ENCODE measurements around the gene NUMA1.

The NUMA1 gene

DNA sequence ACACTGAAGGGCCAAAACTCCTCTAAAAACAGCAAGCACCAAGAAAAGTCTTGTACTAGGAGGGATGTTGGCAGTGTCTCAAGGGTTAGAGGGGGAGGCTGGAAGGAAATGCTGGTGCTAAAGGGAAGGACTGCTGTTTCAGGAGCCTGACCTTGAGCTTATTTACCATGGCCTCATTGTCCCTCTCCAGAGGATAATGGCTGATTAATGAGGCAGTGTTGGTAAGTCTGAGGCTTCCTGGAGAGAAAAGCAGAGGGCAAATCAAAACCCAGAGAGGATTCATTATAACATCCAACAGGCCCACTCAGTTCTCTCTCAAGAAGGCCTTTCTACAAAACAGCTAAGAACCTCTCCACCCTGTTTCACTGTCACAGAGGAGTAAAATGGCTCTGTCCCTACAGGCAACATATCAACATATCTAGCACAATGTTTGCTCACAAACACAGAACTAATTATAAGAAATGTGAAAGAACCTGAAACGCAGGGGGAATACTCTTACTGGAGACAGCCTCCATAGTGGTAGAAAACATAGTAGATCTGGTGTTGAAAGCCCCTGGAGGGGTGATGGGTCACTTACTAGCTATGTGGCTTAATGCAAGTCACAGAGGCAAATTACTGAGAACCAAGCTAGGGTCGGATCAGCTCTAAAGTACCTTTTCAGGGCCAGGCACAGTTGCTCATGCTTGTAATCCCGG, 31.4 kb downstream of the NUMA1 start:
- no peaks in the 10 kb centered on the region for H3K36me3 ChIP-seq (ENCODE audit: control insufficient read depth, low read depth, low read length)

DNA sequence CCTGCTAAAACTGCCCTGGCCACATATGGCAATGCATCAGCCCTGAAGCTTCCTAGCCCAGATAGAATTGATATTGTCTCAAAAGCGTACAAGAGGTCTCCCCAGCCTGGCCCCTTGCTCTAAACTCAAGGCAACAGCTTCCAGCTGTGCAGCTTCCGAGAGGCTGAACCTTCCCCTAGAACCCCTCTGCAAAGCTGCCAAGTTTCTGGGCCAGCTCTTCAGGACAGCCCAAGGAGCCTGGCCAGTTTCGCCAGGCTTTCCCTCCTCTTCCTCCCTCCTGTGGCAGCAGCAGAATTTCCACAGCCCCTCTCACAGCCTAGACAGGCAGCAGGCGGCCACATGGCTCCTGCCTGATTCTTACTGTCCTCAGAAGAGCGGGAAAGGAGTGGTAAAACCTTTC, 34.5 kb downstream of the NUMA1 start:
- Histone ChIP-seq H3K36me3 (ENCODE audit: control insufficient read depth, low read depth, low read length) (no peaks in the 10 kb centered on the region), H3K27me3 (ENCODE audit: control insufficient read depth, insufficient read depth, low read length) (no peaks in the 10 kb centered on the region), H3K27ac (ENCODE audit: low read length) (no peak overlapping the region), H3K4me1 (ENCODE audit: control insufficient read depth, low read depth, low read length) (peaks cover 20% of the 10 kb centered on the region), H3K9ac (ENCODE audit: low read length) (no peak overlapping the region), H3K9me3 (ENCODE audit: control insufficient read depth, low read depth, low read length) (no peaks in the 10 kb centered on the region), H3K4me3 (ENCODE audit: low read length) (no peak overlapping the region)

More for the DNA sequence above, 31.4 kb downstream of the NUMA1 start:
- no peaks in the 10 kb centered on the region for H3K9me3 ChIP-seq (ENCODE audit: control insufficient read depth, low read depth, low read length)
- no peaks in the 10 kb centered on the region for H3K27me3 ChIP-seq (ENCODE audit: control insufficient read depth, insufficient read depth, low read length)
- H3K27ac ChIP-seq (ENCODE audit: low read length), result no peak overlapping the region
- H3K4me1 ChIP-seq (ENCODE audit: control insufficient read depth, low read depth, low read length), result peaks cover 10% of the 10 kb centered on the region
- no peak overlapping the region for H3K4me3 ChIP-seq (ENCODE audit: low read length)
- H3K9ac ChIP-seq (ENCODE audit: low read length), result no peak overlapping the region

DNA sequence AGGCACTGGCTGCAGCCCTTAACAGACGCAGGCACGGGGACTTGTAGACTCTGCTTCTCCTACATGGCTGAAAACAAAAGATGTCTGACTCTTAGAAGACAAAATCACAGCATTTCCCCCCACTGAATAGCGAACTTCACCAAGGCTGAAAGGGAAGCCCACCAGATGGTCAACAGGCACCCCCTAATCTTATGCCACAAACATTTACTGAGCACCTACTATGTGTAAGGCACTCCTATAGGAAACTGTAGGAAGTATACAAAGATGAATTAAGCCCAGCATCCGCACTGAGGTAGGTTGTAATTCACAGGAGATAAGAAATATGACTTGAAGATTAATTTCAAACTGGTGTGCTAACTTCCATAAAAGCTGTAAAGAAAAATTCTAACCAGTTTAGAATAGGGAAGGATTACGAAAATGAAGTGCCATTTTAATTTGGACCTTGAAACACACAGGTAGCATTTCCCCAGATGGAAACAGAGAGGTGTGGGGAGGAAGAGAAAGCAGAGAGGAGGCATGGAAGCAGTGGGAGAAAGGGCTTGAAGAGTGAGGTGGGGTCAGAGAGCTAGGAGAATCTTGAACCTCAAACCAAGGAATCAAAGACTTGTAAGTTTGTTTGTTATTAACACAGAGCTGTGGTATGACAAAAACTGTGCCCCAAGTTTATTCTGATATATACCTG, 38.1 kb downstream of the NUMA1 start:
- Histone ChIP-seq H3K4me1 (ENCODE audit: control insufficient read depth, low read depth, low read length) (peaks cover 41% of the 10 kb centered on the region), H3K9ac (ENCODE audit: low read length) (peak overlapping the region; percentile 66), H3K9me3 (ENCODE audit: control insufficient read depth, low read depth, low read length) (no peaks in the 10 kb centered on the region), H3K4me3 (ENCODE audit: low read length) (peak overlapping the region; percentile 61), H3K27me3 (ENCODE audit: control insufficient read depth, insufficient read depth, low read length) (no peaks in the 10 kb centered on the region), H3K36me3 (ENCODE audit: control insufficient read depth, low read depth, low read length) (no peaks in the 10 kb centered on the region), H3K27ac (ENCODE audit: low read length) (peak overlapping the region; percentile 88)

DNA sequence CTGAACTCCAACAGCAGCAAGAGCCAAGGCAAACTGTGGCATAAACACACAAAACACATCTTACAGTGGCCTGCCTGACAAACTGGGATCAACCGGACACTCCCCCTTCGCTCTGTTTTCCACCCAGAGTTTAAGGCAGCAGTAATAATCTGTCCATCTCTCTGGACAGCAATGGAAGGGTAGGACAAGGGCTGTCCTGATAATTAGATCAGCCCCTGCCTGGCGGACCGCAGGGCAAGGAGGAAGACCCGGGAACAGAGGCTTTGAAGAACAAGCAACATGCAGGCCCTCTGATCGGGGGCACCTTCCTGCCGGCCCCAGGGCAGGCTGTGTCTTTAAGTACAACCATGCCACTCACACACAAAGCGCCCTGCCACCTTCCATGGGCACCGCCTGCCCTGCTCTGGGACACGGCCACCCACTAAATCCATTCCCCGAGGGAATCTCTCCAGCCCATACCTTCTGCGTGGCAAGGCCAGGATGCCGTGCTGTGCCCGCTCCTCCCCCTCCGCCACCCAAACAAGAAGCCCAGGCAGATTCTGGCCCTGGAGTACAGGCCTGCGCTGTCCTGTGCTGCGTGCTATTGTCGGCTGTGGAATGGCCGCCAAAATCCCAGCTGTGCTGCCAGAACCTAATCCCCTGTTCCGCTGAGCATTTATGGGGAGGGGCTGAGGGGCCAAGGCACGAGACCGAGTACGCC, 38.8 kb downstream of the NUMA1 start:
- Histone ChIP-seq H3K4me3 (ENCODE audit: low read length) (peak overlapping the region; percentile 61), H3K36me3 (ENCODE audit: control insufficient read depth, low read depth, low read length) (no peaks in the 10 kb centered on the region), H3K4me1 (ENCODE audit: control insufficient read depth, low read depth, low read length) (peaks cover 41% of the 10 kb centered on the region), H3K9me3 (ENCODE audit: control insufficient read depth, low read depth, low read length) (no peaks in the 10 kb centered on the region), H3K27me3 (ENCODE audit: control insufficient read depth, insufficient read depth, low read length) (no peaks in the 10 kb centered on the region), H3K27ac (ENCODE audit: low read length) (peak overlapping the region; percentile 88), H3K9ac (ENCODE audit: low read length) (peak overlapping the region; percentile 66)

DNA sequence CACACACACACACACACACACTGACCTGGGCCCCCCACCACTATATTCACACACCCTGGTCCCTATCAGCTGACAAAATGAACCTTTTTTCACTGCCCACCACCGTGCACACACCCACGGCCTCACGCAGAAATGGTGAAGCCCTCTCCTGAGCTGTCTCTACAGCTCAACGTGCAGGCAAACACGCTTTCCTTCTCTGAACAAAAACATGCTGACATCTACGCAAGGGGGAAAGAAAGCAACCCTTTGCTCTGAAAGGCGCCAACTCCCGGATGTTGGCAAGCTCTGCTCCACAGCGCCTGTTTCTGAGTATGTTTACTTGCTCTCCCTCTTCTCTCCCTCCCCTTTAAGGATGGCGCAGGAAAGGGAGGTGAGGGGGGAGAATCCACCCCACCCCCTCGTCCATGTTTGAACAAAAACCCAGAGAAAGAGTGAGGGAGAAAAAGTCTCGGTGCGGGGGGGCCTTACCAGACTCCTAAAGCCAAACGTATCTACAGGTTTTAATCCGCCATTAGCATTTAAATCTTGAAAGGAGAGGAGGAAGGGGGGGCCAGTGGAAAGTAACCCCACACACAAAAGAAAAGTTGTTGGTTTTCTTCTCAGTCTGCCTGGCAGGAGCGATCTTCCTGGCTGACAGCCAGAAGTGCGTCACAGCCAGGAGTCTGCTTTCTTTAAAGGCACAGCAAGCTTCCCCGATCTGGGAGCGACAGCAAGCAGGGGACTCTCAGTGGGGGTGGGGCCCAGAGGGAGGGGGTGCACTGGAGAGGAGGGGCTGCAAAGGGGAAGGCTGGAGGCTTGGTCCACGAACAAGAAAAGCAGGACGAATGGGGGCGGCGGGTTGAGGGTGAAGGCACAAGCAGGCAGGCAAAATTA, 39.6 kb downstream of the NUMA1 start:
- H3K27ac ChIP-seq (ENCODE audit: low read length), result peak overlapping the region; percentile 88
- H3K36me3 ChIP-seq (ENCODE audit: control insufficient read depth, low read depth, low read length), result no peaks in the 10 kb centered on the region
- no peaks in the 10 kb centered on the region for H3K27me3 ChIP-seq (ENCODE audit: control insufficient read depth, insufficient read depth, low read length)
- peak overlapping the region; percentile 66 for H3K9ac ChIP-seq (ENCODE audit: low read length)
- H3K9me3 ChIP-seq (ENCODE audit: control insufficient read depth, low read depth, low read length), result no peaks in the 10 kb centered on the region
- H3K4me1 ChIP-seq (ENCODE audit: control insufficient read depth, low read depth, low read length), result peaks cover 41% of the 10 kb centered on the region
- peak overlapping the region; percentile 61 for H3K4me3 ChIP-seq (ENCODE audit: low read length)

DNA sequence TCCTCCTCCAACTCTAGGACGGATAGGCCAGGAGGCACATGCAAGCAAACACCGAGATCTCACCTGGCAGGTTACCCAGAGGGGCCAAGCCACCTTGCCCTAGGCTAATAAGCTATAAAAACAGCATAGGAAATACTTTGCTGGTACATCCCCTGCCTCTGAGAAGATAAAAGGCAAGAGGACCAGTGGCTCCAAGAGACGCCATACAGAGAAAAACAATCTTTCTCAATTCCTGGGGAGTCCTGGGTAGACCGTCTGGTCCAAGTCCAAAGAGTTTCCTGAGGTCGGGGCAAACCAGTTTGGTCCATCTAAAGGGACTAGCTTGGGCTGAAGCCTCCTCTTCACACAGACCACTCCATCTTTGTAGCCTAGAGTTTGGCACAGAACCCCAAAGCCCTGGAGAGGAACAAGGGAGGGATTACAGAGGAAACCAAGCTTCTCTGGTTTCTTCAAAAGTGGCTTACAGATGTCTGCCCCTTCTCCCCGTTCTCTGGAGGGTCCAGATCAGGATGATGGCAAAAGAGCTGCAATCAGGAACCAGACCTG, 40.4 kb downstream of the NUMA1 start:
- Histone ChIP-seq H3K27ac (ENCODE audit: low read length) (peak overlapping the region; percentile 69), H3K36me3 (ENCODE audit: control insufficient read depth, low read depth, low read length) (peaks cover 3% of the 10 kb centered on the region), H3K27me3 (ENCODE audit: control insufficient read depth, insufficient read depth, low read length) (no peaks in the 10 kb centered on the region), H3K4me1 (ENCODE audit: control insufficient read depth, low read depth, low read length) (peaks cover 41% of the 10 kb centered on the region), H3K4me3 (ENCODE audit: low read length) (peak overlapping the region; percentile 61), H3K9ac (ENCODE audit: low read length) (peak overlapping the region; percentile 66), H3K9me3 (ENCODE audit: control insufficient read depth, low read depth, low read length) (no peaks in the 10 kb centered on the region)

DNA sequence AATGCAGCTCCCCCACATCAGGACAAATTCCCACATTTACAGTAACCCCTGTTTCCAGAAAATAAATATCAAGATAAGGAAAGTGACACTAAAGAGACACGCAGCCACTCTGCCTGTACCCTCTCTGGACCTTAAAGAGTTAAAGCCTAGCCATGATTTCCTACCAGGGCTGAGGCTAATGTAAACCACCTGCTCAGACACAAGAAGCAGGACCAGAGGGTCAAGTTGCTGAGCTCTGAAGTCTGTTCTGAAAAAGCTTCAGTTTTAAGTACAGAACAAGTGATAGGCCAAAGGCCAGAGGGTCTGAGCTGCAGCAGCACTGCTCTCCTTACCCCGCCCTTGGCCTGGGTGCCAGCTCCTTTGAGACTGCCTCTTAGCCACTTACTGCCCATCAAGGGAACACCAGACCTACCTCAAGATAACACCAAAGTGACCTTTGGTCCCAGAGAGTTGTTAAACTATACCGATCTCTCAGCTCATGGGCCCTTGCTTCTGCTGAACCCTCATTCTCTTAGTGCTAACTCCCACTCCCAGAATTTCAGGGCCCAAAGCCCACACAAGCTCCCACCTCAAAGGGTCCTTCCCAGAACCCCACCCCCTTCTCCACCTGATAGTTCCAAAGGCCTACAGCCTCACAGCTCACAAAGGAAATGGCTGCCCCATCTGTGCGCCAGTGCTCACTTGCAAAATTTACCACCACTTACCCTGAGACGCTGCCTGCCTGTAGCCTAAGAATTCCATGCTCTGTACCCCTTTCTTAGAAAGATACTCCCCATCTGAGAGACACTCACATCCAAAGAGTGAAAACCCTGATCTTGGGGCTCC, 41.1 kb downstream of the NUMA1 start:
- peaks cover 4% of the 10 kb centered on the region for H3K36me3 ChIP-seq (ENCODE audit: control insufficient read depth, low read depth, low read length)
- H3K4me3 ChIP-seq (ENCODE audit: low read length), result peak overlapping the region; percentile 61
- peak overlapping the region; percentile 69 for H3K27ac ChIP-seq (ENCODE audit: low read length)
- H3K9ac ChIP-seq (ENCODE audit: low read length), result peak overlapping the region; percentile 66
- H3K9me3 ChIP-seq (ENCODE audit: control insufficient read depth, low read depth, low read length), result no peaks in the 10 kb centered on the region
- H3K4me1 ChIP-seq (ENCODE audit: control insufficient read depth, low read depth, low read length), result peaks cover 41% of the 10 kb centered on the region
- H3K27me3 ChIP-seq (ENCODE audit: control insufficient read depth, insufficient read depth, low read length), result no peaks in the 10 kb centered on the region

DNA sequence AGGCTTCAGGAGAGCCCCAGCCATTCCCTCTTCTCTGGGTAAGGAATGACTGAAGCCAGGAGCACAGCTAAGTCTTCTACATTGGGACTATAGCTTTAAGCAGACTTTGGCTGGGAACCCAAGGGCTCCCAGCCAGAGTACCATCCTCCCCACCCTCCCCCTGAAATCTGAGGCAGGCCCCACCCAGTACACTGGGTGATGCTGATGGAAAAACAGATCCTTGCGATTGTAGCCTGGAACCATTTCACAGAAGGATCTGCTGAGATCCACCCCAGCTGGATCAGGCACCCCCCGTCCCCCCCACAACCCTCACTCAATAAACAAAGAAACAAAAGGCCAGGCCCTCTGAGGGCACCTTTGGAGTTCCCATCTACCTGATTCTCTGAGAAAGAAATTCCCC, 41.9 kb downstream of the NUMA1 start:
- Histone ChIP-seq H3K27me3 (ENCODE audit: control insufficient read depth, insufficient read depth, low read length) (no peaks in the 10 kb centered on the region), H3K27ac (ENCODE audit: low read length) (peak overlapping the region; percentile 33), H3K9me3 (ENCODE audit: control insufficient read depth, low read depth, low read length) (no peaks in the 10 kb centered on the region), H3K9ac (ENCODE audit: low read length) (no peak overlapping the region), H3K4me1 (ENCODE audit: control insufficient read depth, low read depth, low read length) (peaks cover 41% of the 10 kb centered on the region), H3K4me3 (ENCODE audit: low read length) (peak overlapping the region; percentile 61), H3K36me3 (ENCODE audit: control insufficient read depth, low read depth, low read length) (peaks cover 11% of the 10 kb centered on the region)

DNA sequence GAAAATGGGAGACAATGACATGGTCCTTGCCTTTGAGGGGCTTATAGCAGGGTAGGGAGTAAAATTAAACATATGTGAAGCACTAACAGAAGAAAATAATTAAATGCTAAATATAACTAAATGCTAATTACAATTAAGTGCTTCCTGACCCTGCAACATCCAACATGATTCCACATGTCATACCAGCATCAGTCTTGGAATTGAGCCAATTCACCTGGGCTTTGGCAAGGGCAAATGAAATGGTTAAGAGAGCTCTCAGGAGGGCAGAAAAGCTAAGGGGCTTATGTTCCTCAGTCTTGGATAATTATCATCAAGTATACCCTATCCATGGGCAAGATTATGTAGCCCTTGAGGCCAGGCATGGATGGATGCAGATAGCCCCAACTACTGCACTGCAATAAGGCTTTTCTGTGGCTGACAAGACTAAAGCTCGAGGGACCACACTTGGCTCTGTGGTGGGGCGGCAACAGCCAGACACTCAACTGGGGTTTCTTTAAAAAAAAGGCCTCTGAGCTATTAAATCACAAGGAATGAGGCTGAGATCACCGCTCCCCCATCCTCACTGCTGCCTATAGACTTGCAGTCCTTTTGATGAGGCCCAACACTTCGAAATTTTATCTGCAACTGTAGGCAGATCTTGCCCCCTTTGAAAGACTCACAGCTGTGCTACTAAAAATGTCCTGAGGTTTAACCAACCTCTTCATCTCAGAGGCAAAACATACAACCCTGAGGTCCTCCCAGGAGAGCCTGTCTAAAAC, 42.6 kb downstream of the NUMA1 start:
- Histone ChIP-seq H3K9me3 (ENCODE audit: control insufficient read depth, low read depth, low read length) (no peaks in the 10 kb centered on the region), H3K27me3 (ENCODE audit: control insufficient read depth, insufficient read depth, low read length) (no peaks in the 10 kb centered on the region), H3K36me3 (ENCODE audit: control insufficient read depth, low read depth, low read length) (peaks cover 15% of the 10 kb centered on the region), H3K27ac (ENCODE audit: low read length) (peak overlapping the region; percentile 33), H3K9ac (ENCODE audit: low read length) (no peak overlapping the region), H3K4me3 (ENCODE audit: low read length) (no peak overlapping the region), H3K4me1 (ENCODE audit: control insufficient read depth, low read depth, low read length) (peaks cover 41% of the 10 kb centered on the region)

DNA sequence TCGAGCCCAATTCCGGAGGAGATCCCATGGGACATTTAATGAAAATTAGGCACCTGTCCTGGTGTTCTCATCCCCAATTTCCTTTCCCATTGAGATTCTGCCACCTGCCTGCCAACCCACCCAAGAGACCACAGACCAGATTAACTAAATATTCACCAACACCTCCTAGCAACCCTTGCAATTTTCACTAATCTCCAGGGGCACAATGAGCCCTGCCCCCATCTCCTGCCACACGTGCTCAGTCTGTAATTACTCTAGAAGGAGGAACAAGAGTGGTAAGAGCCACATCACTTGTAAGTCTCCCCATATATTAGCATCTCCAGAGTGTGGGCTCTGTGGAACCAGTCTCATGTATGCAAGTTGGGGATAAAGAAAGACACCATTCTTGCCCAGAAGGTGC, 43.7 kb downstream of the NUMA1 start:
- peaks cover 19% of the 10 kb centered on the region for H3K36me3 ChIP-seq (ENCODE audit: control insufficient read depth, low read depth, low read length)
- no peak overlapping the region for H3K9ac ChIP-seq (ENCODE audit: low read length)
- peaks cover 31% of the 10 kb centered on the region for H3K4me1 ChIP-seq (ENCODE audit: control insufficient read depth, low read depth, low read length)
- H3K4me3 ChIP-seq (ENCODE audit: low read length), result no peak overlapping the region
- H3K9me3 ChIP-seq (ENCODE audit: control insufficient read depth, low read depth, low read length), result no peaks in the 10 kb centered on the region
- no peak overlapping the region for H3K27ac ChIP-seq (ENCODE audit: low read length)
- no peaks in the 10 kb centered on the region for H3K27me3 ChIP-seq (ENCODE audit: control insufficient read depth, insufficient read depth, low read length)

All from iPS-18a (cell line).